ENCODE measurements around the gene TENM4. TPM values are rescaled to one million over a fixed set of nuclear protein-coding genes. Genes with fewer than 3 reads are reported as not detected.

The TENM4 gene
- total and polyA plus RNA-seq, 2 of the 13 experiments (the other 11 are each of a cell fraction or from before 2014, with no cell fraction given) = not detected

DNA sequence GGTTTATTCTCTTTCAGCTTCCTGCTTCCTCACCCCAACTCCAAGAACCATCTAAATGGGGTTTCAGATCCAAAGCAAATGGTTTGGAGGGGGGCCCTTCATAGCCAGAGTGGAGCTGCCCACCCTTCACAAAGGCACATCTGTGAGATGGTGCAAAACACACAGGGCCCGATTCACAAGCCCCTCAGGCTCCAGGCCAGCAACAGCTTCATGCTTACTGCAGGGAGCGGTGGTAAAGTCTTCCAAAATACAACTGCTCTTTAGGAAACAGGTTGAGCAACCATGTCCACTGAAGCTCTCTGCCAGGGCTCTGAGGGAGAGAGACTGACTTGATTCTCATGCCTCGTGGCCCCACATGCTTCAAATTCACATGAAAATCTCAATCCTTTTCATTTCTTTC is 653.1 kb downstream of the TENM4 start (continued):
- no peak for TF ChIP-seq TBX3 (IDR thresholded peaks at IDR 0.05; ENCODE audit: borderline replicate concordance)
- TF ChIP-seq ZNF570 (CRISPR knock-in tag; IDR thresholded peaks at IDR 0.05; ENCODE audit: borderline replicate concordance) = no peak
- no peak for TF ChIP-seq ZNF256 (CRISPR knock-in tag; conservative IDR thresholded peaks at IDR 0.05)
- no peak for TF ChIP-seq ZNF563 (CRISPR knock-in tag; IDR thresholded peaks at IDR 0.05)
- TF ChIP-seq TEAD2 (CRISPR knock-in tag; IDR thresholded peaks at IDR 0.05) = no peak
- TF ChIP-seq, protein P1, sequence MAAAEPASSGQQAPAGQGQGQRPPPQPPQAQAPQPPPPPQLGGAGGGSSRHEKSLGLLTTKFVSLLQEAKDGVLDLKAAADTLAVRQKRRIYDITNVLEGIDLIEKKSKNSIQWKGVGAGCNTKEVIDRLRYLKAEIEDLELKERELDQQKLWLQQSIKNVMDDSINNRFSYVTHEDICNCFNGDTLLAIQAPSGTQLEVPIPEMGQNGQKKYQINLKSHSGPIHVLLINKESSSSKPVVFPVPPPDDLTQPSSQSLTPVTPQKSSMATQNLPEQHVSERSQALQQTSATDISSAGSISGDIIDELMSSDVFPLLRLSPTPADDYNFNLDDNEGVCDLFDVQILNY (CRISPR knock-in tag; conservative IDR thresholded peaks at IDR 0.05) = no peak
- TF ChIP-seq FOXK1 (CRISPR knock-in tag; IDR thresholded peaks at IDR 0.05; ENCODE audit: borderline replicate concordance, low read depth) = no peak
- TF ChIP-seq PITX1 (CRISPR knock-in tag; IDR thresholded peaks at IDR 0.05) = no peak
- no peak for TF ChIP-seq ZNF143 (CRISPR knock-in tag; IDR thresholded peaks at IDR 0.05)
- no peak for TF ChIP-seq SMAD1 (CRISPR knock-in tag; IDR thresholded peaks at IDR 0.05; ENCODE audit: borderline replicate concordance, low read depth)
- TF ChIP-seq ZNF496 (CRISPR knock-in tag; IDR thresholded peaks at IDR 0.05; ENCODE audit: insufficient replicate concordance) = no peak

GRCh38 chr11:78786746-78787145 is 654.1 kb downstream of the TENM4 start:
- H3K4me2 ChIP-seq (ENCODE audit: low read depth, low read length) = no peak overlapping the region
- no TSS peak for BruUV-seq (replicated peaks)
- H2AFZ ChIP-seq (ENCODE audit: low read length) = no peak overlapping the region
- CTCF ChIA-PET (ENCODE audit: low intra/inter-chr PET ratio, low total read pairs) = no interaction called here
- H3K79me2 ChIP-seq (ENCODE audit: insufficient read depth, low read length) = no peaks in the 10 kb centered on the region
- no peaks in the 10 kb centered on the region for H4K20me1 ChIP-seq (ENCODE audit: insufficient read depth, low read length)
- no peak for FAIRE-seq
- no peaks in the 10 kb centered on the region for H3K36me3 ChIP-seq (replicated peaks in 1 of 2; ENCODE audit: control insufficient read depth in 1 of 2, insufficient read depth in 2 of 2, low read length in 2 of 2)
- no peak overlapping the region for H3K4me3 ChIP-seq (replicated peaks in 1 of 3; ENCODE audit: insufficient read depth in 1 of 3, low read depth in 2 of 3, low read length in 3 of 3)
- POLR2A ChIA-PET = no interaction called here
- H3K9me3 ChIP-seq (ENCODE audit: low read length) = no peaks in the 10 kb centered on the region
- in situ Hi-C loops (cut with HindIII; ENCODE audit: extremely low pct_ligation_motif_present, low pct_unique_long_range_greater_than_20kb) = no loop called here
- H3K27ac ChIP-seq (ENCODE audit: extremely low read length, insufficient read depth, low read length) = no peak overlapping the region
- intact Hi-C loops (cut with micrococcal nuclease; ENCODE audit: unreplicated experiment) = no loop called here
- ATAC-seq = no peak
- WGBS (ENCODE audit: low lambda C conversion rate) = 47% methylated on average over 10 of the region's 20 CpGs
- no peak for DNase-seq (ENCODE audit: low spot score)
- peaks cover 2 to 8% of the 10 kb centered on the region in 2 experiments; a peak in 3 of 5 replicates for H3K27me3 ChIP-seq (ENCODE audit: control insufficient read depth in 1 of 2, insufficient read depth in 2 of 2, low read length in 2 of 2)
- no peaks in the 10 kb centered on the region for H3K4me1 ChIP-seq (ENCODE audit: insufficient read depth, low read length)
- H3K9ac ChIP-seq (ENCODE audit: insufficient read depth, low read depth, low read length) = no peak overlapping the region
- TF ChIP-seq PHF20 (CRISPR knock-in tag; IDR thresholded peaks at IDR 0.05) = no peak
- no peak for TF ChIP-seq PAWR (CRISPR knock-in tag; IDR thresholded peaks at IDR 0.05; ENCODE audit: borderline replicate concordance)
- TF ChIP-seq PRMT3 (CRISPR knock-in tag; IDR thresholded peaks at IDR 0.05; ENCODE audit: borderline replicate concordance, low read depth) = no peak
- TF ChIP-seq ETV5 (CRISPR knock-in tag; IDR thresholded peaks at IDR 0.05; ENCODE audit: borderline replicate concordance) = no peak
- TF ChIP-seq PAF1 (CRISPR knock-in tag; IDR thresholded peaks at IDR 0.05) = no peak
- TF ChIP-seq KMT2A (CRISPR knock-in tag; IDR thresholded peaks at IDR 0.05) = no peak
- no peak for TF ChIP-seq U2AF1 (optimal IDR thresholded peaks at IDR 0.05; ENCODE audit: low read depth, low read length)
- no peak for TF ChIP-seq ZBTB7B (CRISPR knock-in tag; IDR thresholded peaks at IDR 0.05)
- TF ChIP-seq ZNF7 (CRISPR knock-in tag; IDR thresholded peaks at IDR 0.05) = no peak
- TF ChIP-seq ZNF557 (CRISPR knock-in tag; IDR thresholded peaks at IDR 0.05) = no peak

All from HepG2 (cell line).